ENCODE results near the gene CDK6. TPM values are rescaled to one million over a fixed set of nuclear protein-coding genes. Genes with fewer than 3 reads are reported as not detected.

Gene CDK6
- total RNA-seq, 2 experiments from 2014 or later: 103 to 106 TPM

GRCh38 chr7:92702535-92702934 lies 133.8 kb downstream of the CDK6 start:
- Mint-ChIP-seq H3K4me3 (no peak overlapping the region), H3K27ac (no peak overlapping the region), H3K27me3 (no peaks in the 10 kb centered on the region), H3K9me3 (peaks cover 4% of the 10 kb centered on the region), H3K36me3 (peaks cover 29% of the 10 kb centered on the region), H3K4me1 (peaks cover 21% of the 10 kb centered on the region)
- no peak for DNase-seq

- no peak for DNase-seq
- Mint-ChIP-seq H3K27me3 (no peaks in the 10 kb centered on the region), H3K4me1 (peaks cover 19% of the 10 kb centered on the region), H3K36me3 (peaks cover 24% of the 10 kb centered on the region), H3K4me3 (no peak overlapping the region), H3K27ac (no peak overlapping the region), H3K9me3 (no peaks in the 10 kb centered on the region)
Observed at GRCh38 chr7:92699966-92700514, 136.3 kb downstream of the CDK6 start.

- no peak for DNase-seq
- Mint-ChIP-seq H3K4me3 (no peak overlapping the region), H3K9me3 (no peaks in the 10 kb centered on the region), H3K27ac (no peak overlapping the region), H3K27me3 (no peaks in the 10 kb centered on the region), H3K36me3 (peaks cover 26% of the 10 kb centered on the region), H3K4me1 (peaks cover 22% of the 10 kb centered on the region)
Observed at GRCh38 chr7:92699560-92699959, 136.8 kb downstream of the CDK6 start.

GRCh38 chr7:92698237-92698841 lies 138.0 kb downstream of the CDK6 start:
- Mint-ChIP-seq H3K36me3 (peaks cover 28% of the 10 kb centered on the region), H3K27ac (no peak overlapping the region), H3K4me1 (peaks cover 19% of the 10 kb centered on the region), H3K4me3 (no peak overlapping the region), H3K9me3 (peaks cover 2% of the 10 kb centered on the region), H3K27me3 (no peaks in the 10 kb centered on the region)
- DNase-seq: no peak

- Mint-ChIP-seq H3K27me3 (no peaks in the 10 kb centered on the region), H3K27ac (no peak overlapping the region), H3K36me3 (peaks cover 28% of the 10 kb centered on the region), H3K9me3 (peaks cover 2% of the 10 kb centered on the region), H3K4me3 (no peak overlapping the region), H3K4me1 (peaks cover 24% of the 10 kb centered on the region)
- DNase-seq: no peak
Observed at GRCh38 chr7:92697414-92697813, 139.0 kb downstream of the CDK6 start.

- no peaks in the 10 kb centered on the region for H3K27me3 Mint-ChIP-seq
- H3K4me1 Mint-ChIP-seq: peaks cover 24% of the 10 kb centered on the region
- H3K4me3 Mint-ChIP-seq: no peak overlapping the region
- peaks cover 2% of the 10 kb centered on the region for H3K9me3 Mint-ChIP-seq
- H3K36me3 Mint-ChIP-seq: peaks cover 30% of the 10 kb centered on the region
- H3K27ac Mint-ChIP-seq: no peak overlapping the region
- no peak for DNase-seq
Observed at GRCh38 chr7:92697012-92697411, 139.4 kb downstream of the CDK6 start.

GRCh38 chr7:92696584-92696983 lies 139.8 kb downstream of the CDK6 start:
- DNase-seq: no peak
- H3K27ac Mint-ChIP-seq: no peak overlapping the region
- peaks cover 26% of the 10 kb centered on the region for H3K4me1 Mint-ChIP-seq
- peaks cover 32% of the 10 kb centered on the region for H3K36me3 Mint-ChIP-seq
- H3K4me3 Mint-ChIP-seq: no peak overlapping the region
- H3K9me3 Mint-ChIP-seq: peaks cover 2% of the 10 kb centered on the region
- no peaks in the 10 kb centered on the region for H3K27me3 Mint-ChIP-seq

- Mint-ChIP-seq H3K27ac (peak overlapping the region; percentile 63), H3K4me1 (peaks cover 32% of the 10 kb centered on the region), H3K4me3 (peak overlapping the region; percentile 45), H3K36me3 (peaks cover 30% of the 10 kb centered on the region), H3K9me3 (peaks cover 2% of the 10 kb centered on the region), H3K27me3 (no peaks in the 10 kb centered on the region)
- DNase-seq: no peak
Observed at GRCh38 chr7:92695308-92696261, 140.8 kb downstream of the CDK6 start.

- peaks cover 43% of the 10 kb centered on the region for H3K36me3 Mint-ChIP-seq
- H3K4me1 Mint-ChIP-seq: peaks cover 37% of the 10 kb centered on the region
Observed at GRCh38 chr7:92694211-92694610, 142.2 kb downstream of the CDK6 start.

GRCh38 chr7:92693519-92693918 lies 142.9 kb downstream of the CDK6 start:
- Mint-ChIP-seq H3K27me3 (no peaks in the 10 kb centered on the region), H3K27ac (no peak overlapping the region), H3K36me3 (peaks cover 50% of the 10 kb centered on the region), H3K4me1 (peaks cover 43% of the 10 kb centered on the region), H3K4me3 (no peak overlapping the region), H3K9me3 (peaks cover 13% of the 10 kb centered on the region)
- DNase-seq: no peak

More at GRCh38 chr7:92694211-92694610, 142.2 kb downstream of the CDK6 start:
- DNase-seq: no peak
- H3K27me3 Mint-ChIP-seq: no peaks in the 10 kb centered on the region
- H3K27ac Mint-ChIP-seq: no peak overlapping the region
- no peak overlapping the region for H3K4me3 Mint-ChIP-seq
- H3K9me3 Mint-ChIP-seq: peaks cover 9% of the 10 kb centered on the region

- Mint-ChIP-seq H3K4me1 (peaks cover 46% of the 10 kb centered on the region), H3K4me3 (no peak overlapping the region), H3K9me3 (peaks cover 13% of the 10 kb centered on the region), H3K36me3 (peaks cover 66% of the 10 kb centered on the region), H3K27ac (peak overlapping the region; percentile 77), H3K27me3 (no peaks in the 10 kb centered on the region)
- DNase-seq: no peak
Observed at GRCh38 chr7:92691578-92691977, 144.8 kb downstream of the CDK6 start.

GRCh38 chr7:92685136-92686042 lies 151.0 kb downstream of the CDK6 start:
- peak; percentile 78 for DNase-seq
- Mint-ChIP-seq H3K27me3 (no peaks in the 10 kb centered on the region), H3K27ac (peak overlapping the region; percentile 93), H3K36me3 (peaks cover 71% of the 10 kb centered on the region), H3K4me3 (peak overlapping the region; percentile 12), H3K4me1 (peaks cover 73% of the 10 kb centered on the region), H3K9me3 (peaks cover 11% of the 10 kb centered on the region)

- H3K4me1 Mint-ChIP-seq: peaks cover 72% of the 10 kb centered on the region
- peak overlapping the region; percentile 93 for H3K27ac Mint-ChIP-seq
- H3K27me3 Mint-ChIP-seq: no peaks in the 10 kb centered on the region
- H3K4me3 Mint-ChIP-seq: peak overlapping the region; percentile 38
- no peak for DNase-seq
- peaks cover 64% of the 10 kb centered on the region for H3K36me3 Mint-ChIP-seq
- peaks cover 5% of the 10 kb centered on the region for H3K9me3 Mint-ChIP-seq
Observed at GRCh38 chr7:92684274-92684673, 152.1 kb downstream of the CDK6 start.

GRCh38 chr7:92682903-92683539 lies 153.4 kb downstream of the CDK6 start:
- Mint-ChIP-seq H3K36me3 (peaks cover 63% of the 10 kb centered on the region), H3K4me3 (peak overlapping the region; percentile 32), H3K27me3 (no peaks in the 10 kb centered on the region), H3K27ac (peak overlapping the region; percentile 93), H3K9me3 (no peaks in the 10 kb centered on the region), H3K4me1 (peaks cover 74% of the 10 kb centered on the region)
- no peak for DNase-seq

Measured in activated naive CD8-positive, alpha-beta T cell treated with anti-CD3 and anti-CD28 coated beads for 36 hours (primary cell).